ENCODE data around the gene DENND2D.

GRCh38 chr1:111217183-111217910 lies 16.9 kb upstream of the DENND2D start:
- TF ChIP-seq CTCF (IDR thresholded peaks at IDR 0.05; ENCODE audit: low read depth, low read length, poor library complexity, severe bottlenecking) (no peak), EZH2phosphoT487 (IDR thresholded peaks at IDR 0.05; ENCODE audit: borderline replicate concordance, low read length) (no peak)
